Stomach (tissue), 9 donors: ENCODE data around the gene C4orf54. TPM values are rescaled to one million over a fixed set of nuclear protein-coding genes. Genes with fewer than 3 reads are reported as not detected.

Experiments used
- DNase-seq, 2 donors: peaks; one replicate each; pipeline versions ENCODE4 v3.0.0 to v3.0.0-alpha.2; 2013 to 2019
- H3K27ac ChIP-seq, 5 donors: fragments of 200-600 bp in 4 of 5; sonication (generic) in 4 of 5; one replicate each; pipeline ENCODE4 v1.5.1; 2013 to 2019; ENCODE audit warnings: mild to moderate bottlenecking in 1 of 5, moderate library complexity in 1 of 5
- H3K27me3 ChIP-seq, 3 donors: fragments of 200-600 bp; sonication (generic); one replicate each; pipeline ENCODE4 v1.5.1; 2017 to 2019; ENCODE audit warnings: mixed run types in 1 of 3
- H3K36me3 ChIP-seq, 4 donors: fragments of 200-600 bp; sonication (generic); 1 replicate in 3 of 4; 2 replicates in 1 of 4; pipeline ENCODE4 v1.5.1; 2016 to 2019
- H3K4me1 ChIP-seq, 4 donors: fragments of 200-600 bp; sonication (generic); one replicate each; pipeline ENCODE4 v1.5.1; 2016 to 2019
- H3K4me3 ChIP-seq, 4 donors: fragments of 200-600 bp; sonication (generic) in 3 of 4; one replicate each; pipeline ENCODE4 v1.5.1; 2016 to 2019; ENCODE audit warnings: mild to moderate bottlenecking in 1 of 4
- H3K9me3 ChIP-seq, 4 donors: fragments of 200-600 bp; sonication (generic); one replicate each; pipeline ENCODE4 v1.5.1; 2016 to 2019
- EP300 ChIP-seq: sonication (generic); formaldehyde crosslinking; IDR thresholded peaks from one replicate; pipeline ENCODE4 v1.6.1; 2017; ENCODE audit warnings: antibody characterized with exemption
- POLR2A ChIP-seq, 4 donors: fragments of 450-650 bp; IDR thresholded peaks; one replicate each; pipeline ENCODE4 v1.6.1; 2016; ENCODE audit warnings: antibody characterized with exemption in 4 of 4, control low read depth in 2 of 4, mild to moderate bottlenecking in 1 of 4, moderate library complexity in 1 of 4
- POLR2AphosphoS5 ChIP-seq, 3 donors: sonication (generic); formaldehyde crosslinking; IDR thresholded peaks; one replicate each; pipeline ENCODE4 v1.6.1; 2016; ENCODE audit warnings: antibody characterized with exemption in 3 of 3
- WGBS, 5 donors: extraction: QIAGEN DNeasy Blood & Tissue Kit in 3 of 5; methylation state at CpG; one replicate each; pipeline versions ENCODE4 v1.1.5 to v1.1.7; 2013 to 2018; 5-methylcytosine and 5-hydroxymethylcytosine counted together
- intact Hi-C: fragments of 100-400 bp; cut with DNase I; formaldehyde crosslinking; loops from one replicate; pipeline ENCODE4 v1.15.1; 2023; ENCODE audit warnings: low total_unique reads
- polyA plus RNA-seq, 3 donors: library from polyadenylated mRNA; stranded (reverse); fragments of 200-250 nt; gene quantifications; one replicate each; pipeline ENCODE4 v1.2.3, GENCODE V29; 2013
- total RNA-seq, 5 donors: library from RNA; depleted of rRNA; stranded (reverse); fragments of >200 nt; gene quantifications; one replicate each; pipeline versions ENCODE4 v1.1.0 to v1.2.3, GENCODE V29; 2014 to 2016
- TF ChIP-seq, protein P1 (sequence below), 7 experiments: fragments of 450-650 bp in 4 of 7; fragments of 200-600 bp in 3 of 7; sonication (generic) in 3 of 7; IDR thresholded peaks; one replicate each; pipeline ENCODE4 v1.5.1; 2016 to 2019; ENCODE audit warnings: antibody characterized with exemption in 7 of 7, control low read depth in 2 of 7, mild to moderate bottlenecking in 1 of 7
- donor health status: healthy with polysubstance abuse.
- donor health status: Bipolar disorder and iron deficiency.
- donor health status: healthy.

C4orf54 gene
- total and polyA plus RNA-seq, 8 donors, result under 0.01 to 0.15 TPM; not detected in 6

DNA sequence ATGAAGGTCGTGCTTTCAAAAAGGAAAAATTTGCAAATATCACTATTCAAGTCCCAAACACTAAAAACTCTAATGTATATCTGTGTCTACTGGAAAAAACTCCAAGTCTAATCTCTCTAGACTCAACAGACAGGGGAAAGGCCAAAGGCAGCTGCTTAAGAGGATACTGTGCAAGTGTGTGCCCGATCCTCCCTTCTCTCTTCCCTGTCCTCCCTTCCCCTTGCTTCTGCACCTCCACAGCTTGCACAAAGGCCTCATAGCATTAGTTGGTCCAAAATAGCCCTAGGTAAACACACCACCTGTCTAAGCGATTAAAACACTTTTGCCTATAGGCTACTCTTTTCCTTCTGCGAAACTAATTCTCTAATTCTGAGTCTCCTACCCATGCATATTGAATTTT lies 10.6 kb downstream of the C4orf54 start:
- Histone ChIP-seq H3K9me3 (no peaks in the 10 kb centered on the region), H3K27me3 (no peaks in the 10 kb centered on the region), H3K4me1 (peaks cover 0 to 16% (median 3%) of the 10 kb centered on the region in 4 donors), H3K36me3 (no peaks in the 10 kb centered on the region), H3K27ac (no peak overlapping the region), H3K4me3 (no peak overlapping the region)
- no peak for TF ChIP-seq POLR2AphosphoS5 (IDR thresholded peaks at IDR 0.05)
- TF ChIP-seq POLR2A (IDR thresholded peaks at IDR 0.05), result no peak
- no peak for TF ChIP-seq EP300
- TF ChIP-seq, protein P1, sequence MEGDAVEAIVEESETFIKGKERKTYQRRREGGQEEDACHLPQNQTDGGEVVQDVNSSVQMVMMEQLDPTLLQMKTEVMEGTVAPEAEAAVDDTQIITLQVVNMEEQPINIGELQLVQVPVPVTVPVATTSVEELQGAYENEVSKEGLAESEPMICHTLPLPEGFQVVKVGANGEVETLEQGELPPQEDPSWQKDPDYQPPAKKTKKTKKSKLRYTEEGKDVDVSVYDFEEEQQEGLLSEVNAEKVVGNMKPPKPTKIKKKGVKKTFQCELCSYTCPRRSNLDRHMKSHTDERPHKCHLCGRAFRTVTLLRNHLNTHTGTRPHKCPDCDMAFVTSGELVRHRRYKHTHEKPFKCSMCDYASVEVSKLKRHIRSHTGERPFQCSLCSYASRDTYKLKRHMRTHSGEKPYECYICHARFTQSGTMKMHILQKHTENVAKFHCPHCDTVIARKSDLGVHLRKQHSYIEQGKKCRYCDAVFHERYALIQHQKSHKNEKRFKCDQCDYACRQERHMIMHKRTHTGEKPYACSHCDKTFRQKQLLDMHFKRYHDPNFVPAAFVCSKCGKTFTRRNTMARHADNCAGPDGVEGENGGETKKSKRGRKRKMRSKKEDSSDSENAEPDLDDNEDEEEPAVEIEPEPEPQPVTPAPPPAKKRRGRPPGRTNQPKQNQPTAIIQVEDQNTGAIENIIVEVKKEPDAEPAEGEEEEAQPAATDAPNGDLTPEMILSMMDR (IDR thresholded peaks at IDR 0.05), result no peak
- DNase-seq, result no peak
- intact Hi-C loops, result no loop called here
- 56 to 71% (median 62%) methylated on average over 4 of the region's 4 CpGs for WGBS, 5 donors

DNA sequence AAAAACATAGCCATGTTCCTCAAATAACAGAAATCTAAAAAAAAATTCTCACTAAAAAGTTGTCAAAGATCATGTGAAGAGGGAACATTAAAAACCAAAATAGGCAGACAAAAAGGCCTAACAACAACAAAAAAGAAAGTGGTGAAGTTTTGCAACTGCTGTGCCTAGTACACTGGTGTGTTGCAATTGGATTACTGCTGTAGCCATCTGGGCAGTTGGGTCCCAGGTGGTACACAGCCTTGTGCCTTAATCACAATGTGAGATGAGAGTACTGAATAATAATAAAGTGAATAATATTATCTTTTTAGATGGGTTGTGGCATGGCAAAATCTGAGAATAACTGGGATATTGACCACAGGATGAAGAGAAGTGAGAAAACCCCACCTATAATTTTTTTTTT lies 12.0 kb downstream of the C4orf54 start:
- Histone ChIP-seq H3K27ac (no peak overlapping the region), H3K27me3 (no peaks in the 10 kb centered on the region), H3K9me3 (no peaks in the 10 kb centered on the region), H3K36me3 (no peaks in the 10 kb centered on the region), H3K4me3 (no peak overlapping the region), H3K4me1 (peaks cover 0 to 16% (median 3%) of the 10 kb centered on the region in 4 donors)
- TF ChIP-seq, protein P1 (IDR thresholded peaks at IDR 0.05), result no peak
- TF ChIP-seq EP300 (no peak), POLR2AphosphoS5 (IDR thresholded peaks at IDR 0.05) (no peak), POLR2A (IDR thresholded peaks at IDR 0.05) (no peak)
- no peak for DNase-seq
- intact Hi-C loops, result no loop called here

DNA sequence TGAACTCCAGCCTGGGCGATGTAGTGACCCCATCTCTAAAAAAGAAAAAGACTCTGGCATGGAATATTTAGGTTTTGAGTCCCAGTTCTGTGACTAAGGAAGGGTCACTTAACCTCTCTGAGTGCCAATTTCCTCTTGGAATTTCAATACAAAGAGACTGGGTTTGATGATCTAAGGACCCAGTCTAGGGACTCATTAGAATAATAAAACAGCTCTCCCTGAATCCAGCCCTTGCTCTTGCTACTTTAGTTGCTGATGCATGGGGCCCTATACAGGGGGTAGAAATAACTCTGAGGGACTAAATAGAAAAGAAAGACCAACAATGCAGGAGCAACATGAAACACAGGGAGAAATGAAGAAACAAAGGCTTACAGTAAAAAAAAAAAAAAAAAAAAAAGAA lies 12.6 kb downstream of the C4orf54 start:
- no peak for DNase-seq
- WGBS, 5 donors, result 73 to 100% (median 93%) methylated on average over 1 of the region's 1 CpG
- TF ChIP-seq, protein P1 (IDR thresholded peaks at IDR 0.05), result no peak
- no peak for TF ChIP-seq EP300
- no peak for TF ChIP-seq POLR2AphosphoS5 (IDR thresholded peaks at IDR 0.05)
- TF ChIP-seq POLR2A (IDR thresholded peaks at IDR 0.05), result no peak

DNA sequence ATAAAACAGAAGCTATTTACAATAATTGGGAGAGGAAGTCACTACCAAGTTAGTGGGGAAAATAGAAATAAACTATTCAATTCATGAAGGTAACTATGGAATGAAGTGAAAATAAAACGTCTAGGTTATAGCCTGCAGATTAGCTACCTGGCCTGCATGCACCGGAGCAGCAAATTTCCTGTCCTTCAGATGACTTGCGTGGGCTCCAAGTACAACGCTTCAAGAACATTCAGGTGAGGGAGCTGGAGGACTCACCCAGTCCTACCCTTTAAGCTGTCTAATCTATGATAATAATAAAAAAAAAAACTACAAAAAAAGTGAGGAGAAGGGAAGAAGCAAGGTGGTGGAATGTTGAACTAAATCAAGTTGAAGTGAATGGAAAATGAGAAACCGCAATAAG lies 13.2 kb downstream of the C4orf54 start:
- peak in 1 of 2 donors; percentile 17 for DNase-seq
- no peaks in the 10 kb centered on the region for H3K36me3 ChIP-seq
- H3K4me1 ChIP-seq, result peaks cover 0 to 16% (median 3%) of the 10 kb centered on the region in 4 donors
- intact Hi-C loops, result no loop called here
- peak overlapping the region in 1 of 4 donors; percentile 17 for H3K4me3 ChIP-seq
- no peak for TF ChIP-seq POLR2A (IDR thresholded peaks at IDR 0.05)
- no peak for TF ChIP-seq EP300
- TF ChIP-seq, protein P1 (IDR thresholded peaks at IDR 0.05), result no peak
- no peak for TF ChIP-seq POLR2AphosphoS5 (IDR thresholded peaks at IDR 0.05)
- 41 to 55% (median 46%) methylated on average over 5 of the region's 5 CpGs for WGBS, 5 donors
- H3K9me3 ChIP-seq, result no peaks in the 10 kb centered on the region
- no peaks in the 10 kb centered on the region for H3K27me3 ChIP-seq
- peak overlapping the region in 1 of 5 donors; percentile 20 for H3K27ac ChIP-seq

More for the DNA sequence above, 12.6 kb downstream of the C4orf54 start:
- Histone ChIP-seq H3K9me3 (no peaks in the 10 kb centered on the region), H3K36me3 (no peaks in the 10 kb centered on the region), H3K4me1 (peaks cover 0 to 16% (median 3%) of the 10 kb centered on the region in 4 donors), H3K27me3 (no peaks in the 10 kb centered on the region), H3K4me3 (no peak overlapping the region), H3K27ac (peak overlapping the region in 1 of 5 donors; percentile 20)
- intact Hi-C loops, result no loop called here
